AG09309 (cell line): ENCODE data around the gene SRL.
"Not testable (repeated sequence)": the region's sequence is repeated elsewhere in the genome, so short reads cannot be mapped to it uniquely, and the experiment has no call there.

ENCODE experiments used
- DNase-seq: peaks from one replicate; pipeline ENCODE4 v3.0.0-alpha.2; 2010; ENCODE audit warnings: low read depth
- H3K4me3 ChIP-seq: 2 replicates; pipeline ENCODE4 v1.5.1; 2011; ENCODE audit warnings: mild to moderate bottlenecking, low read depth, low read length, moderate library complexity; ENCODE audit not compliant: control insufficient read depth
- CTCF ChIP-seq: IDR thresholded peaks from 2 replicates; pipeline ENCODE4 v1.5.1; 2011; ENCODE audit warnings: mild to moderate bottlenecking, low read depth, low read length, inconsistent platforms; ENCODE audit not compliant: insufficient read depth, control insufficient read depth; ENCODE audit errors: missing control alignments

The SRL gene

GRCh38 chr16:4216596-4216995, 25.3 kb downstream of the SRL start:
- no peak for TF ChIP-seq CTCF
- DNase-seq = no peak
- no peak overlapping the region for H3K4me3 ChIP-seq

- H3K4me3 ChIP-seq = no peak overlapping the region
- no peak for TF ChIP-seq CTCF
- no peak for DNase-seq
Measured at GRCh38 chr16:4215106-4215505, 26.8 kb downstream of the SRL start.

- TF ChIP-seq CTCF = no peak
- H3K4me3 ChIP-seq = no peak overlapping the region
- peak; percentile 79 for DNase-seq
Measured at GRCh38 chr16:4214215-4214621, 27.7 kb downstream of the SRL start.

- TF ChIP-seq CTCF = no peak
- H3K4me3 ChIP-seq = no peak overlapping the region
- DNase-seq = no peak
Measured at GRCh38 chr16:4213737-4214136, 28.1 kb downstream of the SRL start.

GRCh38 chr16:4212934-4213296, 29.0 kb downstream of the SRL start:
- TF ChIP-seq CTCF = no peak
- no peak for DNase-seq
- no peak overlapping the region for H3K4me3 ChIP-seq

- no peak for TF ChIP-seq CTCF
Measured at GRCh38 chr16:4212211-4212933, 29.5 kb downstream of the SRL start.

GRCh38 chr16:4211445-4212210, 30.3 kb downstream of the SRL start:
- not testable (repeated sequence) for DNase-seq, H3K4me3 ChIP-seq

More at GRCh38 chr16:4212211-4212933, 29.5 kb downstream of the SRL start:
- no peak overlapping the region for H3K4me3 ChIP-seq
- no peak for DNase-seq
